Stimulated activated CD4-positive, alpha-beta T cell treated with anti-CD3 and anti-CD28 coated beads, Interleukin-1b, Interleukin-23, amount 100 ng/mL, for 24 hours (primary cell): ENCODE measurements around the gene FTCDNL1.

Experiments
- DNase-seq, 4 experiments: peaks; one replicate each; pipeline ENCODE4 v3.0.0-alpha.2; 2020; ENCODE audit warnings: low read depth in 4 of 4, low spot score in 1 of 4

FTCDNL1 gene

DNA sequence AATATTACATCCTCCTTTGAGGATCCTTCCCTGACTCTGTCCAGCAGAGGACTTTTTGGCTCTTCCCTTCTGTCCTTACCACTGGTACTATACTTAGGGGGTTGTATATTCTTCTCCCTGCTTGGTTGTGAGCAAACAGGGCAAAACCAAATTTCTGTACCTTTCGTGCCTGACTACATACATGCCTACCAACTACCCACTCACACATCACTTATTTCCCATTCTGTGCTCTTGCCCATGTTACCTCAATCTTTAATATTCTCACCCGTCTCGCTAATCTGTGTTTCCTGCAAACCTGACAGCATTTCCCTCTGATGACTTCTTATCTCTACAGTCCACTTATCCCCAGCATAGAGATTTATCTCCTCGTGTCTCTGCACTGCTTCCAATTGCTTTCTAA lies 58.6 kb downstream of the FTCDNL1 start:
- no peak for DNase-seq

DNA sequence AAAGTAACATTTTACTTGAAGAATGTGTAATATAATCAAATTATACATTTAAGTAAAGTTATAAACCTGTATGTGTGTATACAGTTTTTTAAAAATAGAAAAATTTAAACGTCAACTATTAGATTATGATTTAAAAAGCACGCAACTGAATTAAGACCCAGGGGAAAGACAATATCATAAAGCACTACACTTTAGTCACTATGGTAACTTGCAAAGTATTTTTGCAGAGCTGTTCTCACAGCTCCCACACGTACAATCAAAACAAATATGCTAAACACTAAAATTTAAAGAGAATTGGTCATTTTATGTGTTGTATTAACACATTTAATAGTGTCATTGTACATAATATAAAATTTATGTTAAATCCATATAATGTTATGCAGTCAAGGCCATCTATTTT lies 59.7 kb downstream of the FTCDNL1 start:
- no peak for DNase-seq

DNA sequence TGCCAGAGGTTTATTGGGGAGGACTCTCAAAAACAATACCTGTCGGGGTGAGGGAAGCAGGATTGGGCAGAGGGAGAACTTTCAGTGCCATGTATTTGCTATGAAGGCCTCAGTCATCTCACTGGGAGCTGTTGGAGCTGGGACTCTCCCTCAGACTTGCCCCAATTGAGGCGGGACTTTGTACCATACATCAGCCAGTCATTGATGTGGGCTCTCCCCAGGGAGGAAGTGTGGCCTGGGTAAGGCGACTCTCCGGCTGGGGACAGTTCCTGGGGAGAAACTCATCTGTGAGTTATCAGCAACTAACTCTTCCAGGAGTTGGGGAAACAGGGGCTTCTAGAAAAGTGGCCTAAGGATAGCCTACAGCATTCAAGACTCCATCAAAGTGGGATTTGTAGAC lies 66.5 kb downstream of the FTCDNL1 start:
- DNase-seq: no peak

DNA sequence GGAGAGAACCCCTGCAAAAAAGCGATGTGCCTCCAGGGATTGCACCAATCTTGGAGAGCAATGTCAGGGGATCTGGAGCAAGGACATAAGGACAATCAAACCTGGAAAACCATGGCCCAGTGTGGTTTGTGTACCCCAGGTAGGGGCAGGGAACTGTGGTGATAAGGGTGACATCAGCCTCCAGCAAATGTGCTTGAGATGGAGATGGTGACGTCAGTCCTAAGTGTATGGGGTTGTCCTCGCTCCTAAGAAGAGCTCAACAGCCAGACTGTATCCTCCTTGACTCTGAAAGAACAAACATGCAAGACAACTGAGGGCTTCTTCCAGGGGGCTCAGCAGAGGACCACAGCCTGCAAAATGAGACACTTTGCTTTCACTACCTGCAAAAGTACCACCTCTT lies 71.4 kb downstream of the FTCDNL1 start:
- DNase-seq: no peak

DNA sequence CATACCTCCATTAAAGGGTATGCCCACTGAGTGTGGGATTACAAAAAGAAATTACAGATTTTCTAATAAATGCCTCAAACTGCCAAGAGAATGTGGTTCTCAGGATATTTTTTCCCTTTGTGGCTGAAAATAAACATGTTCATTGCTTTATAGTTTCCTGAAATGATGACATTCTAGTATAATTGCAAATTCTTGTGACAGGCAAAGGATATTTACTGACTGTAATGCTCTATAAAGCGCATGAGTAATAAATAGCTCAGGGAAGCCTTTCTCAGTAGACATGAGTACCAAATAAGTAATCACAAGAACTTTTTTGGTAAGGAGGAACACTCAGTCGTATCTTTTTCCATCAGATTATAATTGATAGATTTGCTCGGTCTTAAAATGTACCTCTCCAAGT lies 72.3 kb downstream of the FTCDNL1 start:
- no peak for DNase-seq

DNA sequence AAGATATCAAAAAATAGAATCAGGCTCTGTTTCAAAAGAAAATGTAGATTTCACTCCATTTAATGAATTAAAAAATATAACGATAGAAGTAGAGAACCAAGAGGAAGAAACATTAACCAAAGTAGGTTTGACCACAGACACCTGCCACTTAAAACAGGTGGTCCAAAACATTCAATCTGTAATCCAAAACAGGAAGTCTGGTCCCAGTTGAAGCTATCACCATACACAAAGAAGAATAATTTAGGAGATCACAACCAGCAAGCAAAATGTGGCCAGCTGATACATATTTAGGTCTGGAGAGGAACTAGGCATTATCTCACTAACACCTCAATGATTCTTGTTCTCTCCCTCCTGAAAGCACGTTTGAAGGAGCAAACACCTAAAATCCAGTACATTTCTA lies 73.1 kb downstream of the FTCDNL1 start:
- DNase-seq: no peak

DNA sequence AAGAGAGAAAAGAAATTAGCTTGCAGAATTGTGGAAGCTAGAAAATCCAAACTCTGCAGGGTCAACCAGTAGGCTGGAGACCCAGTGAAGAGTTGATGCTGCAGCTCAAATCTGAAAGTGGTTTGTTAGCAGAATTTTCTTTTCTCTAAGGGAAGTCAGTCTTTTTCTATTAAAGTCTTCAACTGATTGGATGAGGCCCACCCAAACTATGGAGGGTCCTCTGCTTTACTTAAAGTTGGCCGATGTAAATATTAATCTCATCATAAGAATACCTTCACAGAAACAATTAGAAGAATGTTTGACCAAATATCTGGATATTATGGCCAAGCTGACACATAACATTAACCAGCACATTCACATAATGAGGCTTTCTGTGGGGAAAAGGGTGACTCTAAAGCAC lies 73.7 kb downstream of the FTCDNL1 start:
- no peak for DNase-seq

DNA sequence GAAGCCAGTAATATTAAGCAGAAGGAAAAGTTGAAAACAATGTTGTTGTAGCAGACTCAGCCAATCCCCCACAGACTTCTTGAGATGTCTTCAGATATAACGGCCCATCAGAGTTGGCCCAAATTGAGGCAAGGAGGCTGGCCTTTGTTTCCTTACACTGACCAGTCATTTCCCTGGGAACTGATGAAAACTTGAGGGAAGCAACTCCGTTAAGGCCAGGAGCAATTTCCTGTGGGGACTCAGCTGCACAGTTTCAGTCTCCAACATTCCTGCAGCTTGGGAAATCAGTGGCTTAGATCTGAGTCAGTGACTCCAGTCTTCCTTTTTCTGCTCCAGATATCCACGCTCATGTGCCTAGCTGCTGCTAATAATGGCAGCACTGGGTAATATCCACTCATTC lies 75.7 kb downstream of the FTCDNL1 start:
- DNase-seq: no peak

DNA sequence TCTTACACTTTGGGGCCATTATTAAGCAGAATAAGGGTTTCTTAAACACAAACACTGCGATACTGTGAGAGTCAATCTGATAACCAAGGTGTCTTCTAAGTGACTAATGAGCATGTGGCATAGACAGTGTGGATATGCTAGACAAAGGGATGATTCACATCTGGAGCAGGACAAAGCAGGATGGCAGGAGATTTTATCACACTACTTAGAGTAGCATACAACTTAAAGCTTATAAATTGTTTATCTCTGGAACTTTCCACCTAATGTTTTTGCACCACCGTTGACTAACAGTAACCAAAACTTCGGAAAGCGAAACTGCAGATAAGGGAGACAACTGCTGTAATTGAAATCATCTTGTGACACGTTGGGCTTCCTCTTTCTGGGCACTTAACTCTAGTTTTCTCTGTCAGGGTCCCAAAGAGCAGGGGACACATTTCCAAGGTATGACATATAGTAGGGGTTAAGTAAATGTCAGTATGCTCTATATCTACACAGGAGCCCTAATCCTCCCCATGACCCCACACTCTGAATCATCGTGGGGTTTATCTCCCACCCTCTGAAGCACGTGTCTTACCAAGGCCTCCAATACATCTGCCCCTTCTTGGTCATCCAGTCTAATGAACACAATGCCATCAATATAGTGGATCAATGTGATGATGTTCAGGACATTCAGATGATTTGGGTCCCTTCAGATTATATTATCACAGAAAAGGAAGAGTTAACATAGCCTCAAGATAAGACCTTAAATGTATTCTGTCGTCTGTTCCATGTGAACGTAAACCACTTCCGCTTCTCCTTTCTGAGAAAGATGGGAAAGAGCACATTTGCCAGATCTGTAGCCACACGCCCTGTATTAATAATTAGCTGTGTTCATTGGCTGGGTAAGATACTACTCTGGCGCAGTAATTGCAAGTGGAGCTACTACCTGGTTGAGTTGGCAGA lies 78.7 kb downstream of the FTCDNL1 start:
- DNase-seq: no peak

DNA sequence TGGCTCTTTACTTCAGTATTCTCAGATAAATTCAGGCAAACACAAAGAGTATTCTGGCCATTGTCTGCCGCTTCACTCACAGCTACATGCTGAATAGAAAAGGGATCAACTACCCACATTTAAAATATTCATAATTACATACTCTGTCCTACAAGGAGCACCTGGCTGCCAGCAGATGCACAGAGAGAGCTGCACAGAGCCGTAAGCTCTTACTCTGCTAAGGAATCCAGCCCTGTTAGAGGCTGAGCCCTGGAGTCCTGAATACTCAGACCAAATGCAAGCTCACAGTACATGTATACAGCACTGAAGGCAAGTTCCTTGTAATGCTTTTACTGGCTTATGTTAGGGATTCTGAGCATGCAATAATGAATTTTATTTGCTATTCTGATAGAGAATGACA lies 80.3 kb downstream of the FTCDNL1 start:
- DNase-seq: no peak

DNA sequence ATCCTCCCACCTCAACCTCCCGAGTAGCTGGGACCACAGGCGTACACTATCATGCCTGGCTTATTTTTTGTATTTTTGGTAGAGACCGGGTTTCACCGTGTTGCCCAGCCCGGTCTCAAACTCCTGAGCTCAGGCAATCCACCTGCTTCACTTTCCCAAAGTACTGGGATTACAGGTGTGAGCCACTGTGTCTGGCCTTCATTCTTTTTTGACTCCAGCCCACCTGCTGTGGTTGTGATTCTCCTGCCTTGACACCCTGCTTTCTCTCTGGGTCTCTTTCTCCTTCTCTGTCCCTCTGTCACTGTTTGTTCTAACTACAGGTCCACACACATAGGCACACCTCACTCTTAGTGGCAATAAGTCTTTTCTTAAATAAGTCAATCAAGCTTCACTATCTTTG lies 85.3 kb downstream of the FTCDNL1 start:
- DNase-seq: no peak

DNA sequence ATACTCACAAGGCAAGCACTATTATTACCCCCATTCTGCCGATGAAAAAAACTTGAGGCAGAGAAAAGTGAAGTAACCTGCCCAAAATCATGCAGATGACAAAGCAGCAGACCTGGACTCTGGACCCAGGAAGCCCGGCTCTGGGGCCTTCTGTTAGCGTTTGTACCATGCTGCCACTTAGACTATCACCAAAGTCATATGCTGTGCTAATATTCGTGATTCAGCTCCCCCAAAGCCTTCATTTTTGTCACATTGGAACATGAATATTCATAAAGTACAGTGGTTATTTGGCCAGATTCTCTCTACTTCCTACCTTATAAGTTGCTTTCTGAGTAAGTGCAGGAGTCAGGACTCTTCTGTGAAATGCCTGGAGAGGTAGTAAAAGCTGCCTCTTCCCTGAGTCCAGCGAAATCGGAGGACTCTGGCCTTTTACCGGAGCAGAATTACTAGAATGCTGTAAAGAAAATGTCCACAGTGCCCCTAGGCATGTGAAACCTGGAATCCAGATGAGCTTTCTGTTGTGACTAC lies 86.7 kb downstream of the FTCDNL1 start:
- DNase-seq: no peak

DNA sequence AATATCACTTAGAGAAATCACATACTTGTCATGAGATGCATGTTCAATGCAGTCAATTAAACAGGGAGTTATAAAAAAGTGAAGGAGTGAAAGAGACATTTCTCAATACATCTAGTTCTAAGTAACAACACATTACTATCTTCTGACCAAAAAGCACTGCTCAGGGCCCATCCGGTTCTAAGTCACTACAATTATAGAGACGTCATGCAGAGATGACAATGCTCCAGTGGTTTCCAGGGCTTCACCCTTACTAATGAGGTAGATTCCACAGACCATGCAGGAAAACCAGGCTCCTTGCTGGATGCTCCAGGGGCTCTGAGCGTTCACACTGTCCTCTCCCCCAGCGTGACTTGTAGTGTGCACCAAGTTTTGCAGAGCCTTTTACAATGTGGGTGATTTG lies 88.0 kb downstream of the FTCDNL1 start:
- DNase-seq: no peak

DNA sequence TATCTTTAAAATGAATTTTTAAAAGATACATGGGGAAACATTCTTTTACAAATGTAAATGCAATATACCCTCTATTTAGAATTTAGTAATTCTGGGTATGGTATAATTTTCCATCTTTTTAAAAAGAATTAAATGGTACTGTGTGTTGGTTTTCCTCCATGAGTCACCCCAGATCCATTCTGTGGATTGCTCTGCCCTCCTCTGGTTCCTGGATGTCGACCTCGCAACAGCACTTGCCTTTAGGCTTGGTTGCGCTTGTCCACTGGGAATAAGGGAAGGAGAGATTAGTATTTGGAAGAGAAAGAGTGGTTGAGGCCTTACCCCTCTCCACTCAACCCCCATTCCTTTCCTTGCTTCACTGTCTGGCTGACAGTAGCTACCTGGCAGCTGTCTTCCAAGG lies 90.4 kb downstream of the FTCDNL1 start:
- DNase-seq: no peak

DNA sequence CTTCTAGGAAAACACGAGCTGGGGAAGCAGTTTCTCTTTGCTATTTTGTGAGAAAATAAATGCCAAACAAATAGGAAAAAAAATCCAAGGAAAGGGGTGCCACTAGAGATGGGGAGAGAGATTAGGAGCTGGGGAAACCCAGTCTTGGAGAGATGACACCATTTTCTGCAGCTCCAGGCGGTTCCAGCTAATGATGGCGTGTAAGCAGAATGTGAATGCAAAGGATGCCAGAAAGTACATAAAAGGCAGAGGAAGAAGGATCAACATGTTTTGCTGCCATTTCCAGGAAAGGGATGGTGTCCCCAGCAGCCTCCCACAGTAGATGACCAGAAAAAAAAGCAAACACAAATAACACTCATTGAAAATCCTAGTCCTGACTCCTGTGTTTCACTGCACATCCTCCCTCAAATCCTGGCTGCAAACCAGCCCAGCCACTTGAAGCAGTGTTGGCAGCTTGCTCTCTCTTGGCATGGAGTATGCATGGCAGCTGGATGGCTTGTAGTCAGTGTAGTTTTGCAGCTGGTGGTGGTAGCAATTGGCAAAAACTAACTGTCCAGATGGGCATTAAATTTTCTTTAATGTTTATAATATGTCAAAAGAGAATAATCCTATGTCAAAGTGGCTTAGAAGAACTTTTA lies 93.6 kb downstream of the FTCDNL1 start:
- DNase-seq: no peak

DNA sequence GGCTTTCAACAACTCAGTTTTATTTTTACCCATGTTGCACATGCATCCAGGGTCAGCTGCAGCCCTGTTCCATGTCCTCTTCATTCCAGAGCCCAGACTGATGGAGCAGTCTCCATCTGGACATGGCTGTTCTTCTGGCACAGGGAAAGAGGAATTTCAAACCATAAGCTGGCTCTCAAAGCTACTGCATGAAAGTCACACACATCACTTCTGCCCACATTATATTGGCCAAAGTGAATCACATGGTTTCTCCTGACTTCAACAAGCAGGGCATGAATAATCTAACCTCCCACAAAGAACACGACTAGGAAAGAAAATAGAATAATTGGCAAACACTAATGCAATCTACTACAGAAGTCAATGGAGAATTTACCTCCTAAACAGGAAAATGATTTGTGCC lies 94.2 kb downstream of the FTCDNL1 start:
- DNase-seq: no peak

DNA sequence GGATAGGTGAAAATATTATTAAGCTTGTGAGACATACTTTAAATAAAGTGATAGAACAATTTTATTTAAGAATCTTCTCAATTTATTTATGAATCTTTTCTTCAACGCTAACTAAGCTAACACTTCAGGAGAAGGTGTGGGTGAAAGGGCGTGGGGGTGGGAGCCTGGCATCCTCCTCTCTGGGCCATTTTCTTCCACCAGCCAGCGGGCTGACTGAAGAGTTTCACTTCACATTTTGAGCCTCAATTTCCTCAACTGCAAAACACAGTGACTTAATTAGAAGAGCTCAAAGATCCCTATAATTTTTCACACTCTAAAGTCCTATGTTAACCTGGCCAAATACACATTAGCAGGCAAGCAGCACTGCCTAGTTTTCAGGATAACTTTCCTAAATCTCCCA lies 94.8 kb downstream of the FTCDNL1 start:
- no peak for DNase-seq

DNA sequence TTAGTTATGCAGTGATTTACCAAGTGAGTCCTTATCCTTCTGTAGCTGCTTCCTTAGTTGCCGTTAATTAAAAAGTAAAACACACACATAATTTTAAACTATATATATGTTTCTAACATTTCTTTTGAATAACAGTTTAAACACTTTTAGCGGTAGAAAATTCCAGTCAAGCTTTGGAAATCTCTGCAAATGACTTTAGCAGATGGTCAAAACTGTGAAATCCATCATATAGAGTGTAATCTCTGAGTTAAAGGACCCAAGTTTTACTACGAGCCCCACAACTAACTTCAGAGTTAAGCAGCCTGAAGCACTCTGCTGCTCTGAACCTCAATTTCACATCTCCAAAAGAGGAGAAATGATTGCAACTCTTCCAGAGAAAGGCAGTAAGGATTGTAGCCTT lies 96.2 kb downstream of the FTCDNL1 start:
- DNase-seq: no peak

DNA sequence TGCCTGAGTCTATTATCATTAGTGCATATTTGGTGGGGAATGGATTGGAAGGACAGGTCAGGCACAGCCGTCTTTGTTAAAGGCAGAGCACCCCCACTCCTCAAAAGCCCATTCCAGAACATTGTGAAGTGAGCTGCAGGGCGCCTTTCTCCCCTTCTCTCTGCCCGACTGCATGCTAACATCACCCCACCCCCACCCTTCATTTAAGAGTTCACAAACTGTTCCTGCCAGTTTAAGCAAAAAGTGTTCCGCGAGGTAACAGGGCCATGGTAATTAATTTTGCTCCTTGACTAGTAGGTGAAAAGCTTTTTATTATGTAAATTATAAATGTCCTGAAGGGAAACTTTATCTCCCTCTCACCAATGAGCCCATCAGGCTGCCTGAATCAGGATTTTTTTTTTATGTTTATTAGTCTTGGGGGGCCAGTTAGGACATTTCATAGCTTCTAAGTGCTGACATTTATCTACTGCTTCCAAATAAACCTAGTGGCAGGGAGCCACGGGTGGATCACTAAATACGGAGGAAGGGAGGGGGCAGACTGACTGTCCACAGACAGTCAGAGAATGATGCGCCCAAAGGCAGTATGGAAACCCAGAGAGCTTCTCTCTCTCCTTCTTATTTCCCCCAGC lies 99.4 kb downstream of the FTCDNL1 start:
- DNase-seq: no peak

DNA sequence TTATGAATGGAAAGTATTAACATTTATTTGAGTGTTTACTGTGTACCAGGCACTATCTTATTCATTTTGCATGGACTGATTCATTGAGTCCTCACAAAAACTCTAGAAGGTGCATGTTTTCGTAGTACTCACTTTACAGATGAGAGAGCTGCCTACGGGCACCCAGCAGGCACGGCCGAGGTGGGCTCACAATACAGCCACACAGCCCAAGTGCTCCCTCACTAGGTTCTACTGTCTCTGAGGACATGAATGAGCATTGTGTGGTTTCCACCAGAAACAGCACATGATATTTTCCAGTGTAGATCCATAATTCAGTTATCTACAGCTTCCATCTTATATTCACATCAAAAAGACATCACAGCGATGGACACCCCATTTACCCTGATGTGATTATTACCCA lies 101.4 kb downstream of the FTCDNL1 start:
- DNase-seq: no peak

DNA sequence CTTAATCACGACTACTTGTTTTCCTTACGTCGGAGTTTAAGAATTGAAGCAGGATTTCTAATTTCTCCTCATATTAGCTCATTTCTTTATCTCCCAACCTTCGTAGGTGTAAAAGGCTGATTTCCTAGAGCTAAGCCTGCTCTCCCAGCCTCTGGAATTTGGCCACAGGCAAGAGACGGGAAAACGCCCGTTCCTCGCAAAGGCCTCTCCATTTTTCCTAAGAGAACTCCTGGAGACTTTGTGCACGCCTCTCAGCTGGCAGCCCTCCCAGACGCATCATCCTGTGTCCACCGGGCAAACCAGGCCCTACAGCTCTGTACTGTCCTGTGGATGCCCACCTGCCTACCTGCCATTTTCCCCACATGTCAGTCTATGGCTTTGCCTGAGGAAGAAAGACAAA lies 106.3 kb downstream of the FTCDNL1 start:
- no peak for DNase-seq

DNA sequence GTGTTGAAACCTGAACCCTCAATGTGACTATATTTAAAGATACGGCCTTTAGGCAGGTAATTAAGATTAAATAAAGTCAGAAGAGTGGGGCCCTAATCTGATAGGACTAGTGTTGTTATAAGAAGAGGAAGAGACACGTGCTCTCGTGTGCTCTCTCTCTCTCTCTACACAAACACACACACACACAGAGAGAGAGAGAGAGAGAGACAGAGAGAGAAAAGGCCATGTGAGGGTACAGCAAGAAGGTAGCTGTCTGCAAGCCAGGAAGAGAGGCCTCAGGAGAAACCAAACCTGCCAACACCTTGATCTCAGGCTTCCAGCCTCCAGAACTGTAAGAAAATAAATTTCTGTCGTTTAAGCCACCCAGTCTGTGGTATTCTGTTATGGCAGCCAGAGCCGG lies 106.7 kb downstream of the FTCDNL1 start:
- DNase-seq: no peak
